ENCODE data around the gene IGLON5.

The IGLON5 gene

GRCh38 chr19:51366389-51367254 is 55.2 kb downstream of the IGLON5 start:
- Histone ChIP-seq H3K4me3 (ENCODE audit: low read length) (peak overlapping the region; percentile 95), H3K27me3 (ENCODE audit: low read depth, low read length) (no peaks in the 10 kb centered on the region), H3K4me2 (ENCODE audit: low read length) (peak overlapping the region; percentile 94), H3K4me1 (ENCODE audit: low read length) (peaks cover 12% of the 10 kb centered on the region), H2AFZ (ENCODE audit: low read depth, low read length) (peak overlapping the region; percentile 29; the same call in 1 of the 2 replicates), H3K9ac (ENCODE audit: low read length) (peak overlapping the region; percentile 96), H3K79me2 (ENCODE audit: low read length) (peaks cover 19% of the 10 kb centered on the region), H3K9me3 (ENCODE audit: insufficient read depth, low read length) (no peaks in the 10 kb centered on the region), H3K36me3 (replicated peaks; ENCODE audit: low read depth, low read length) (no peaks in the 10 kb centered on the region), H3K27ac (ENCODE audit: low read length) (peak overlapping the region; percentile 83), H4K20me1 (ENCODE audit: insufficient read depth, low read length) (no peaks in the 10 kb centered on the region)
- TF ChIP-seq CTCF (IDR thresholded peaks at IDR 0.05; ENCODE audit: low read depth, low read length) (no peak), EZH2phosphoT487 (IDR thresholded peaks at IDR 0.05; ENCODE audit: low read depth) (no peak)

- no peaks in the 10 kb centered on the region for H3K36me3 ChIP-seq (replicated peaks; ENCODE audit: low read depth, low read length)
- peak overlapping the region; percentile 29; the same call in 1 of the 2 replicates for H2AFZ ChIP-seq (ENCODE audit: low read depth, low read length)
- peak overlapping the region; percentile 96 for H3K9ac ChIP-seq (ENCODE audit: low read length)
- peaks cover 19% of the 10 kb centered on the region for H3K79me2 ChIP-seq (ENCODE audit: low read length)
- no peaks in the 10 kb centered on the region for H3K27me3 ChIP-seq (ENCODE audit: low read depth, low read length)
- H3K4me3 ChIP-seq (ENCODE audit: low read length) = peak overlapping the region; percentile 95
- H3K27ac ChIP-seq (ENCODE audit: low read length) = peak overlapping the region; percentile 83
- H3K9me3 ChIP-seq (ENCODE audit: insufficient read depth, low read length) = no peaks in the 10 kb centered on the region
- H4K20me1 ChIP-seq (ENCODE audit: insufficient read depth, low read length) = no peaks in the 10 kb centered on the region
- peaks cover 12% of the 10 kb centered on the region for H3K4me1 ChIP-seq (ENCODE audit: low read length)
- H3K4me2 ChIP-seq (ENCODE audit: low read length) = peak overlapping the region; percentile 84
- TF ChIP-seq EZH2phosphoT487 (IDR thresholded peaks at IDR 0.05; ENCODE audit: low read depth) (no peak), CTCF (IDR thresholded peaks at IDR 0.05; ENCODE audit: low read depth, low read length) (no peak)
Observed at GRCh38 chr19:51367255-51367564, 55.8 kb downstream of the IGLON5 start.

- H2AFZ ChIP-seq (ENCODE audit: low read depth, low read length) = peak overlapping the region; percentile 65
- peak overlapping the region; percentile 83 for H3K27ac ChIP-seq (ENCODE audit: low read length)
Observed at GRCh38 chr19:51367565-51368365, 56.3 kb downstream of the IGLON5 start.

More at GRCh38 chr19:51367565-51368365, 56.3 kb downstream of the IGLON5 start:
- Histone ChIP-seq H3K79me2 (ENCODE audit: low read length) (peaks cover 19% of the 10 kb centered on the region), H3K4me3 (ENCODE audit: low read length) (peak overlapping the region; percentile 95), H4K20me1 (ENCODE audit: insufficient read depth, low read length) (no peaks in the 10 kb centered on the region), H3K27me3 (ENCODE audit: low read depth, low read length) (no peaks in the 10 kb centered on the region), H3K4me2 (ENCODE audit: low read length) (peak overlapping the region; percentile 91), H3K4me1 (ENCODE audit: low read length) (peaks cover 12% of the 10 kb centered on the region), H3K36me3 (replicated peaks; ENCODE audit: low read depth, low read length) (no peaks in the 10 kb centered on the region), H3K9ac (ENCODE audit: low read length) (peak overlapping the region; percentile 96), H3K9me3 (ENCODE audit: insufficient read depth, low read length) (no peaks in the 10 kb centered on the region)
- no peak for TF ChIP-seq EZH2phosphoT487 (IDR thresholded peaks at IDR 0.05; ENCODE audit: low read depth)
- TF ChIP-seq CTCF (IDR thresholded peaks at IDR 0.05; ENCODE audit: low read depth, low read length) = no peak
